ENCODE measurements around the gene BARHL2. TPM values are rescaled to one million over a fixed set of nuclear protein-coding genes. Genes with fewer than 3 reads are reported as not detected.

The BARHL2 gene
- total RNA-seq, 1 experiment from 2014 or later: not detected

DNA sequence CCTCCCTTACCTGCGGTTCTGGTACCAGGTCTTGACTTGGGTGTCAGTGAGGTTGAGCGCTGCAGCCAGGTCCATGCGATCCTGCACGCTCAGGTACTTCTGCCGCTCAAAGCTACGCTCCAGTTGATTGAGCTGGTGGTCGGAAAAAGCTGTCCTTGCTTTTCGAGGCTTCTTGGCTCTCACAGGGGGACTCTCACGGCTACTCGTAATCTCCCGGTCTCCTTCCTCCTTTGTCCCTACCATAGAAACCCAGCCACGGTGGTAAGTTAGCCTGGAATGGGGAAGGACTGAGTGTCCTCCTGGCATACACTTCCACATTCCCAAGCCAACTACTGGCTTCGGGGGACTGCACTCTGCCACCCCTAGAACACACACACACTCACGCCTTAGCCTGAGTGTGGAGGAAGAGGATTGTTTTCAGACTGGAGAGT is 2.6 kb downstream of the BARHL2 start:
- Histone ChIP-seq H3F3A (ENCODE audit: insufficient read depth, low read depth) (no peaks in the 10 kb centered on the region), H2AFZ (no peak overlapping the region), H4K20me1 (ENCODE audit: insufficient read depth) (no peaks in the 10 kb centered on the region), H3K27ac (no peak overlapping the region), H3K36me3 (ENCODE audit: low read depth) (no peaks in the 10 kb centered on the region), H3K27me3 (ENCODE audit: insufficient read depth, low read depth) (peaks cover 19% of the 10 kb centered on the region; the same call in 1 of the 2 replicates), H3K9me2 (ENCODE audit: insufficient read depth) (no peaks in the 10 kb centered on the region), H3K4me2 (no peak overlapping the region), H3K9me3 (ENCODE audit: insufficient read depth, low read depth) (no peaks in the 10 kb centered on the region), H3K4me1 (replicated peaks; ENCODE audit: insufficient read depth) (no peaks in the 10 kb centered on the region), H3K4me3 (no peak overlapping the region), H3K79me2 (ENCODE audit: low read depth) (no peaks in the 10 kb centered on the region)
- POLR2A ChIA-PET (ENCODE audit: unreplicated experiment): no interaction called here
- BruUV-seq (replicated peaks): no TSS peak
- DNase-seq: no peak
- intact Hi-C loops (cut with micrococcal nuclease; ENCODE audit: unreplicated experiment): no loop called here
- TF ChIP-seq EZH2 (IDR thresholded peaks at IDR 0.05; ENCODE audit: low read depth): no peak
- TF ChIP-seq, protein P1, sequence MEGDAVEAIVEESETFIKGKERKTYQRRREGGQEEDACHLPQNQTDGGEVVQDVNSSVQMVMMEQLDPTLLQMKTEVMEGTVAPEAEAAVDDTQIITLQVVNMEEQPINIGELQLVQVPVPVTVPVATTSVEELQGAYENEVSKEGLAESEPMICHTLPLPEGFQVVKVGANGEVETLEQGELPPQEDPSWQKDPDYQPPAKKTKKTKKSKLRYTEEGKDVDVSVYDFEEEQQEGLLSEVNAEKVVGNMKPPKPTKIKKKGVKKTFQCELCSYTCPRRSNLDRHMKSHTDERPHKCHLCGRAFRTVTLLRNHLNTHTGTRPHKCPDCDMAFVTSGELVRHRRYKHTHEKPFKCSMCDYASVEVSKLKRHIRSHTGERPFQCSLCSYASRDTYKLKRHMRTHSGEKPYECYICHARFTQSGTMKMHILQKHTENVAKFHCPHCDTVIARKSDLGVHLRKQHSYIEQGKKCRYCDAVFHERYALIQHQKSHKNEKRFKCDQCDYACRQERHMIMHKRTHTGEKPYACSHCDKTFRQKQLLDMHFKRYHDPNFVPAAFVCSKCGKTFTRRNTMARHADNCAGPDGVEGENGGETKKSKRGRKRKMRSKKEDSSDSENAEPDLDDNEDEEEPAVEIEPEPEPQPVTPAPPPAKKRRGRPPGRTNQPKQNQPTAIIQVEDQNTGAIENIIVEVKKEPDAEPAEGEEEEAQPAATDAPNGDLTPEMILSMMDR (conservative IDR thresholded peaks at IDR 0.05): no peak
- CTCF ChIA-PET: no interaction called here

DNA sequence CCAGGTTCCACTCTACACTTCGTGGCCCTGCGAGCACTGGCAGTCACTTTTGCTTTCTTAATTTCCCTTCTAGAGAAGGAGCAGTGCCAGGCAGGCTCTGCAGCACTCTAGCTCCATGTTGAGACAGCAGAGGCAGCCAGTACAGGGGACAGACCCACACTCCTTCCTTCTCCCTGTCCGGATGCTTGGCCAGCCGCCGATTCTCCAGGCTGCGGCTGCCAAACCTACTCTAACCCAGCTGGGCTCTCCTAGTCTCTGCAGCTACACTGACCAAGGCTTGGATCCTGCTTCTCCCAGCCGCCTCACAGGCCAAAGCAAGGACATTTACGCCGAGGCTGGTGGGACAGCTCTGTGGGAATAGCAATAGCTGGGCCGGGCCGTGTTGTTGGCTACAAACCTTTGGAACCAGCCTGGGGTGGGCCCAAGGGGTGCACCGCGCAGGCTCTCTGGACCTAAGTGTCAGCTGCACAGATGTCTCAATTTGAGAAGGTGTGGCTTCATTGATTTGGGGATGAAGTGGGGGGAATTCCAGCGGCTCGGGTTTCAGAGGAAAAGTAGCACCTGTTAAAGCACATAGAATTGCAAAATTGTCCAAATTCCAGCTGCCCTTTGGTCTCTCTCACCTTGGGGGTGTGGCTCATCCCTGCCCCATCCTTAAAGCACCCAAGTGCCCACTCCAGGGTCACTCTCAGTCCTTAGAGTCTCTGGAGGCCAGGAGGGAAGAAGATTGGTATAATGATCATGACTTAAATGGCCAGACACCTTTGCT is 3.2 kb downstream of the BARHL2 start:
- no peak overlapping the region for H3K4me2 ChIP-seq
- no peak overlapping the region for H3K4me3 ChIP-seq
- H3K27ac ChIP-seq: no peak overlapping the region
- BruUV-seq (replicated peaks): no TSS peak
- H3K27me3 ChIP-seq (ENCODE audit: insufficient read depth, low read depth): peaks cover 19% of the 10 kb centered on the region; the same call in 1 of the 2 replicates
- H3K9me3 ChIP-seq (ENCODE audit: insufficient read depth, low read depth): no peaks in the 10 kb centered on the region
- ChIA-PET CTCF (no interaction called here), POLR2A (ENCODE audit: unreplicated experiment) (no interaction called here)
- no peak for DNase-seq
- TF ChIP-seq EZH2 (IDR thresholded peaks at IDR 0.05; ENCODE audit: low read depth): no peak
- TF ChIP-seq, protein P1 (conservative IDR thresholded peaks at IDR 0.05): no peak
- no peaks in the 10 kb centered on the region for H3K36me3 ChIP-seq (ENCODE audit: low read depth)
- no peak overlapping the region for H2AFZ ChIP-seq
- no peaks in the 10 kb centered on the region for H3K79me2 ChIP-seq (ENCODE audit: low read depth)
- intact Hi-C loops (cut with micrococcal nuclease; ENCODE audit: unreplicated experiment): no loop called here
- no peaks in the 10 kb centered on the region for H4K20me1 ChIP-seq (ENCODE audit: insufficient read depth)
- H3K4me1 ChIP-seq (replicated peaks; ENCODE audit: insufficient read depth): no peaks in the 10 kb centered on the region
- H3K9me2 ChIP-seq (ENCODE audit: insufficient read depth): no peaks in the 10 kb centered on the region
- H3F3A ChIP-seq (ENCODE audit: insufficient read depth, low read depth): no peaks in the 10 kb centered on the region

DNA sequence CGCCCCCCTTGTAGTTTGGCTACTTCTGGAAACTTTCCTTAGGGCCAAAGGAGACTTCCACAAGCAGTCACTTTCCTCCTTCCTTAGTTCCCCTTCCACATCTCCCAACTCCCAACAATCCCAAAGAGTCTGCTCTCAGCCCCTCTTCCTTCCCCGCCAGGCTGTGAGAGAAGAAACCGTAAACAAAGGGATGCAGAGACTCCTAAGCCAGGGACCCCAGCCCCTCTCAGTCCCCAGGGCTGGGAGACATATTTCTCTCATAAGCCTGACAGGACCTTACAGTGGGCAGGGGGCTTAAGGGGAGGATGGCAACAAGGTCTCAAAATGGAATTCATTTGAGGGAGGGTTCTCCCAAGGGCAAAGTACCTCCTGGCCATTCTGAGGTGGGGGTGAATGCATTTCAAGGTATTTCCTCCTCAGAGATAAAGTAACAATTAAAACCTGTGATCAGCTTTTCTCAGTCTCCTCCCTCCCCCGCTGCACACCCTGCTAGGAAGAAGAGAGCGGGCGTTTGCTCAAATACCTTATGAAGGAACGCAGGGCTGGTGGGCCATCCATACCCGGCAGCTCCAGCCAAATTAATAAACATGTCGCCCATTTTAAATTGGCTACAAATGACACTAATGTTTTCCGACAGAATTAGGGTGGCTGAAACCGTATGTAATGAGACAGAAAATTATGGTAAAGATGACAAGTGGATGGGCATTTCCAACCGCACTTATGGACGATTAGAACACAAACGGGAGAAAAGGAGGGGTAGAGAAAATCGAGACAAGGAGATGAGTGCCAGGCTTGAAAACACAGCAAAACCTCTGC is 4.0 kb downstream of the BARHL2 start:
- CTCF ChIA-PET: no interaction called here
- Histone ChIP-seq H3K4me3 (no peak overlapping the region), H3F3A (ENCODE audit: insufficient read depth, low read depth) (no peaks in the 10 kb centered on the region), H3K4me1 (replicated peaks; ENCODE audit: insufficient read depth) (no peaks in the 10 kb centered on the region), H3K79me2 (ENCODE audit: low read depth) (no peaks in the 10 kb centered on the region), H4K20me1 (ENCODE audit: insufficient read depth) (no peaks in the 10 kb centered on the region), H3K27ac (no peak overlapping the region), H3K9me2 (ENCODE audit: insufficient read depth) (no peaks in the 10 kb centered on the region), H3K27me3 (ENCODE audit: insufficient read depth, low read depth) (peaks cover 24% of the 10 kb centered on the region; the same call in 1 of the 2 replicates), H3K4me2 (no peak overlapping the region), H3K36me3 (ENCODE audit: low read depth) (no peaks in the 10 kb centered on the region), H2AFZ (no peak overlapping the region), H3K9me3 (ENCODE audit: insufficient read depth, low read depth) (no peaks in the 10 kb centered on the region)
- POLR2A ChIA-PET (ENCODE audit: unreplicated experiment): no interaction called here
- intact Hi-C loops (cut with micrococcal nuclease; ENCODE audit: unreplicated experiment): no loop called here
- DNase-seq: no peak
- BruUV-seq (replicated peaks): no TSS peak
- TF ChIP-seq, protein P1 (conservative IDR thresholded peaks at IDR 0.05): no peak

All from PC-9 (cell line).